Measurements from ENCODE around the gene PCYT1A. TPM values are rescaled to one million over a fixed set of nuclear protein-coding genes. Genes with fewer than 3 reads are reported as not detected.
A peak's percentile ranks its signal among the peaks of the same experiment; 100 is the strongest.
"Not testable (repeated sequence)": the region's sequence is repeated elsewhere in the genome, so short reads cannot be mapped to it uniquely, and the experiment has no call there.

PCYT1A gene
- polyA plus RNA-seq, 1 donor from 2014 or later = 22.2 TPM

GRCh38 chr3:196314597-196314996 lies 27.1 kb upstream of the PCYT1A start:
- Mint-ChIP-seq H3K27me3 (no peaks in the 10 kb centered on the region), H3K36me3 (peaks cover 2% of the 10 kb centered on the region), H3K4me1 (peaks cover 2 to 4% (median 3%) of the 10 kb centered on the region in 3 donors), H3K9me3 (no peaks in the 10 kb centered on the region), H3K27ac (peak overlapping the region; percentile 9 to 87 (median 83)), H3K4me3 (peak overlapping the region in 2 of 4 donors; percentile 15 to 74)

DNA sequence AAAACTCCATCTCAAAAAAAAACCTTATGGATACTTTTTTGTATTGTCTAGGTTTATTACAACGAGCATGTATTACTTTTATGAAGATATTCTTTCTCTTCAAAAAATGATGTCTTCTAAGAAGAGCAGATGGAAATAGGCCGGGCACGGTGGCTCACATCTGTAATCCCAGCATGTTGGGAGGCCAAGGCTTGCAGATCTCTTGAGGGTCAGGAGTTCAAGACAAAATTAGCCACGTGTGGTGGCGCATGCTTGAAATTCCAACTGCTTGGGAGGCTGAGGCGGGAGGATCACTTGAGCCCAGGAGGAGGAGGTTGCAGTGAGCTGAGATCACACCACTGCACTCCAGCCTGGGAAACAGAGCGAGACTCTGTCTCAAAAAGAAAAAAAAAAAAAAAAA lies 26.6 kb upstream of the PCYT1A start:
- H3K9me3 Mint-ChIP-seq, H3K4me1 Mint-ChIP-seq, H3K4me3 Mint-ChIP-seq, H3K36me3 Mint-ChIP-seq, H3K27me3 Mint-ChIP-seq: not testable (repeated sequence)
- peak overlapping the region in 1 of 3 donors; percentile 87 for H3K27ac Mint-ChIP-seq

- not testable (repeated sequence) for H3K9me3 Mint-ChIP-seq, H3K27ac Mint-ChIP-seq
- peak overlapping the region in 1 of 4 donors; percentile 31 for H3K4me3 Mint-ChIP-seq
These were observed 15.4 kb upstream of the PCYT1A start for GRCh38 chr3:196302960-196303359.

GRCh38 chr3:196302551-196302950 lies 15.0 kb upstream of the PCYT1A start:
- H3K9me3 Mint-ChIP-seq = not testable (repeated sequence)

More at GRCh38 chr3:196302960-196303359, 15.4 kb upstream of the PCYT1A start:
- H3K4me1 Mint-ChIP-seq = peaks cover 7 to 16% (median 11%) of the 10 kb centered on the region in 3 donors
- not testable (repeated sequence) for H3K36me3 Mint-ChIP-seq, H3K27me3 Mint-ChIP-seq

GRCh38 chr3:196298521-196298920 lies 11.0 kb upstream of the PCYT1A start:
- no peak overlapping the region for H3K27ac Mint-ChIP-seq
- no peaks in the 10 kb centered on the region for H3K27me3 Mint-ChIP-seq
- H3K4me1 Mint-ChIP-seq = peaks cover 14 to 25% (median 21%) of the 10 kb centered on the region in 3 donors
- no peaks in the 10 kb centered on the region for H3K9me3 Mint-ChIP-seq
- peaks cover 2% of the 10 kb centered on the region for H3K36me3 Mint-ChIP-seq
- H3K4me3 Mint-ChIP-seq = no peak overlapping the region

More at GRCh38 chr3:196302551-196302950, 15.0 kb upstream of the PCYT1A start:
- H3K27me3 Mint-ChIP-seq, H3K36me3 Mint-ChIP-seq: not testable (repeated sequence)
- Mint-ChIP-seq H3K27ac (peak overlapping the region in 1 of 3 donors; percentile 59), H3K4me3 (peak overlapping the region in 2 of 4 donors; percentile 68 to 87), H3K4me1 (peaks cover 7 to 16% (median 11%) of the 10 kb centered on the region in 3 donors)

- Mint-ChIP-seq H3K4me3 (peak overlapping the region; percentile 70 to 93 (median 86)), H3K4me1 (peaks cover 28 to 37% (median 32%) of the 10 kb centered on the region in 3 donors), H3K27me3 (no peaks in the 10 kb centered on the region), H3K36me3 (peaks cover 3% of the 10 kb centered on the region), H3K9me3 (no peaks in the 10 kb centered on the region), H3K27ac (peak overlapping the region; percentile 61 to 95 (median 92))
These were observed 4.9 kb upstream of the PCYT1A start for GRCh38 chr3:196292286-196292923.

- H3K4me3 Mint-ChIP-seq = peak overlapping the region; percentile 100
- peak overlapping the region; percentile 99 to 100 (median 100) for H3K27ac Mint-ChIP-seq
- H3K4me1 Mint-ChIP-seq = peaks cover 39 to 55% (median 49%) of the 10 kb centered on the region in 3 donors
- peaks cover 3% of the 10 kb centered on the region for H3K36me3 Mint-ChIP-seq
- no peaks in the 10 kb centered on the region for H3K27me3 Mint-ChIP-seq
- no peaks in the 10 kb centered on the region for H3K9me3 Mint-ChIP-seq
These were observed 575 bp upstream of the PCYT1A start for GRCh38 chr3:196288141-196288460.

- Mint-ChIP-seq H3K4me1 (peaks cover 32 to 51% (median 46%) of the 10 kb centered on the region in 3 donors), H3K4me3 (peak overlapping the region; percentile 100), H3K36me3 (peaks cover 3% of the 10 kb centered on the region), H3K27me3 (no peaks in the 10 kb centered on the region), H3K27ac (peak overlapping the region; percentile 99 to 100 (median 100)), H3K9me3 (no peaks in the 10 kb centered on the region)
These were observed 461 bp downstream of the PCYT1A start for GRCh38 chr3:196287090-196287439.

DNA sequence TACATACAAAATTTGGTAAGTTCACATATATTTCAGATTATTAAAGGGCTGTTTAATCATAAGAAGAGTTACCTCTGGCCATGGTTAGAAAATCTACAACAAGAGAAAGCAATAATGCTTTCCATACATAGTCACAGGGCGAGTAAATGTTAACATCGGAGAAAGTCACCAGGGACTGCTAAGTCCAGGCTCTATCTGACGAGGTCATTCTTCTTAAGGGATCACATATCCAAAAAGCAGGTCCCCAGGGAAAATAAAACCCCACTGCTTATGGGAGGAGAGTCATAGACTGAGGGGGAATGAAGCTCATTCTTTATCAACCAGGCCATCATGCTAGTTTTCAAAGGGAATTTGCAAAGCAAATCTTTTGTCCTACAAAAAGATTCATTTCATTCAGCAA lies 3.1 kb downstream of the PCYT1A start:
- Mint-ChIP-seq H3K27ac (peak overlapping the region; percentile 61 to 92 (median 78)), H3K36me3 (peaks cover 3% of the 10 kb centered on the region), H3K4me3 (peak overlapping the region in 1 of 4 donors; percentile 75), H3K4me1 (peaks cover 35 to 56% (median 51%) of the 10 kb centered on the region in 3 donors), H3K27me3 (no peaks in the 10 kb centered on the region), H3K9me3 (no peaks in the 10 kb centered on the region)

DNA sequence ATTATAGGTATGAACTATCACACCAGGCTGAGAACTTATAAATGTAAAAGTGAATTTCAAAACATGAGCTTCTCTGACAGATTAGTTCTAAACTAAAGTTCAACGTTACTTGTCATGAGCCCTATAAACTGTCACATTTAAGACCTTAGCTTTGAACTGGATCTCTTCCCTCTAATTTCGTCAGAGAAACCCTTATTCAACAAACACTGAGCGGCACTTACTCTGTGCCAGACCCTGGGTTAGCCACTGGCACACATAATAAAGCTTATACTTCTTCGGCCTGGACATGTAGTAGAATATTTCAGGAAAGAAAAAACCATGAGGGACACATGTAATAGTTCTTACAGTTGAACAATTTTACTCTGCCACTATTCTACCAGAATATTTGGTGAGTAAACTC lies 5.6 kb downstream of the PCYT1A start:
- Mint-ChIP-seq H3K4me3 (no peak overlapping the region), H3K9me3 (no peaks in the 10 kb centered on the region), H3K27ac (peak overlapping the region; percentile 1 to 80 (median 76)), H3K4me1 (peaks cover 25 to 48% (median 48%) of the 10 kb centered on the region in 3 donors), H3K27me3 (no peaks in the 10 kb centered on the region), H3K36me3 (no peaks in the 10 kb centered on the region)

DNA sequence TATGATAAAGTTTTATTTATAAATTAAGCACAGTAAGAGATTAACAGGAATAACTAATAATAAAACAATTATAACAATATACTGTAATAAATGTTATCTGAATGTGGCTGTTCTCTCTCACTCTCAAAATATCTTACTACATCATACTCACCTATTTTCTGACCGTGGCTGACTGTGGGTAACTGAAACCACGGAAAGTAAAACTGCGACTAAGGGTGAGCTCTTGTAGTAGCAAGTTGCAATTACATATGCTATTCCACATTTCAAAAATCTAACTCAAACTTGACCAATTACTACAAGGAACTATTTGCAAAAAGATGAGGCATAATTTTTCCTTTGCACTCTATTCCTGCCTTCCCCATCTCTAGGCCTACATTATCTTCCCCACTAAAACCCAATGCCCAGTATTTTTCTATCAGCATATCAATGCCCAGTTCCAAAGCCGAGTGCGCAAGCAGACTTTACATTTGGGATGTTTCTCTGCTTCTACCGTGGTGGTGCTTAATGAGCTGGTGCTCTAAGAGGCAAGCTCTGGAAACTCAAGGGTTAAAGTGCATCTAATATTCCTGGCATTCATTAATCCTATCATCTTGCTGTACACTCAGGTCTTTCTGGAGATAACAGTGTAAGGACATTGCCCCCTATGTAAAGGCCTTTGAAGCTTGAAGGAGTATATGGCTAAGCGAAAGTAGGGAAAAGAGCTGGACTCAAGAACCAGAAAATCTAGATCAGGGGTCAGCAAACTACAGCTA lies 6.7 kb downstream of the PCYT1A start:
- H3K27ac Mint-ChIP-seq = peak overlapping the region in 1 of 3 donors; percentile 43
- no peaks in the 10 kb centered on the region for H3K9me3 Mint-ChIP-seq
- no peaks in the 10 kb centered on the region for H3K27me3 Mint-ChIP-seq
- H3K36me3 Mint-ChIP-seq = no peaks in the 10 kb centered on the region
- peaks cover 20 to 40% (median 40%) of the 10 kb centered on the region in 3 donors for H3K4me1 Mint-ChIP-seq
- H3K4me3 Mint-ChIP-seq = no peak overlapping the region

- Mint-ChIP-seq H3K4me1 (peaks cover 21 to 25% (median 25%) of the 10 kb centered on the region in 3 donors), H3K9me3 (no peaks in the 10 kb centered on the region), H3K27ac (peak overlapping the region; percentile 72 to 96 (median 88)), H3K27me3 (no peaks in the 10 kb centered on the region), H3K4me3 (peak overlapping the region; percentile 64 to 86 (median 80)), H3K36me3 (peaks cover 2% of the 10 kb centered on the region)
These were observed 12.4 kb downstream of the PCYT1A start for GRCh38 chr3:196275126-196275525.

DNA sequence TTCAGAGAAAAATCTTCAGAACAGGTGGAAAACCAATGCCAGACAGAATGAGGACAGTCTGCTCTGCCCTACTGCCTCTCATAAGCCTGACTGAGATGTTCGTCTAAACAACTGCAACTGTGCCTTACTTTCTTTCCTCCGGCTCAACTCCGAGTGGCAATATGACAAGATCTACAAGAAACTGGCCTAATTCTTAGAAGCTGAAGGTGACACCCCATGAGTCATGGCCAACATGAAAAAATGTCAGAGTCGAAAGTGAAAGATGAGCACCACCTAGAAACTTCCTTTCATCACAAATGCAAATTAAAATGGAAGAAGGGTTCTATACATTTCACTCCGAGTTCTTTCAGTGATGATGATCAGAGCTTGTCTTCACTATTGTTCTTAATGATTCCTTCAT lies 12.9 kb downstream of the PCYT1A start:
- no peaks in the 10 kb centered on the region for H3K9me3 Mint-ChIP-seq
- peaks cover 21 to 27% (median 26%) of the 10 kb centered on the region in 3 donors for H3K4me1 Mint-ChIP-seq
- H3K27me3 Mint-ChIP-seq = no peaks in the 10 kb centered on the region
- H3K36me3 Mint-ChIP-seq = peaks cover 4% of the 10 kb centered on the region
- peak overlapping the region; percentile 64 to 86 (median 80) for H3K4me3 Mint-ChIP-seq
- H3K27ac Mint-ChIP-seq = peak overlapping the region; percentile 72 to 96 (median 88)

DNA sequence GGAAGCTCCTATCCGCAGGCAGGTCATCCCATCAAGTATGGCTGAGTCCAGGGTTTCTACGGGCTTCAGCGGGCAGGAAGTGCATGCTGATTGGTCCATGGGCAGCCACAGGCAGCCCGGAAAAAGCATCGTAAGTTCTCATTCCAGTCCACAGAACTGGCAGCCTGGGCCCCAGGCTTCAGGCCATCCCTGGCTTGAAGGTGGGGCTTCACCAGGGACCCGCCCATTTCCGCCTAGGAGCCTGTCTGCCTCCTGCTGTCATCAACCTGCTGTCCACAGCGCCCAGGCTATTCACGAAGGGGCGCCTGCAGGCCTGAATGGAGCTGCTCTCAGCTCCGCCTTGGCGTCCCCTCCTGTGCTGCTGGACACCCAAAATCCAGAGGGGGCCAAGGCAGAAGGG lies 13.9 kb downstream of the PCYT1A start:
- H3K36me3 Mint-ChIP-seq = peaks cover 6% of the 10 kb centered on the region
- H3K27ac Mint-ChIP-seq = no peak overlapping the region
- H3K4me1 Mint-ChIP-seq = peaks cover 27 to 33% (median 31%) of the 10 kb centered on the region in 3 donors
- H3K4me3 Mint-ChIP-seq = peak overlapping the region in 1 of 4 donors; percentile 63
- H3K9me3 Mint-ChIP-seq = no peaks in the 10 kb centered on the region
- no peaks in the 10 kb centered on the region for H3K27me3 Mint-ChIP-seq

GRCh38 chr3:196272826-196273225 lies 14.7 kb downstream of the PCYT1A start:
- Mint-ChIP-seq H3K4me1 (peaks cover 29 to 33% (median 29%) of the 10 kb centered on the region in 3 donors), H3K27ac (peak overlapping the region in 1 of 3 donors; percentile 71), H3K4me3 (no peak overlapping the region)

More at GRCh38 chr3:196272826-196273225, 14.7 kb downstream of the PCYT1A start:
- H3K27me3 Mint-ChIP-seq = no peaks in the 10 kb centered on the region
- H3K9me3 Mint-ChIP-seq = no peaks in the 10 kb centered on the region
- H3K36me3 Mint-ChIP-seq = peaks cover 6% of the 10 kb centered on the region
